ENCODE data around the gene TMEM89.

GRCh38 chr3:48639944-48640606 is 18.5 kb upstream of the TMEM89 start:
- TF ChIP-seq CTCF (IDR thresholded peaks at IDR 0.05; ENCODE audit: insufficient read depth, low read length, poor library complexity, severe bottlenecking) (no peak), EZH2phosphoT487 (conservative IDR thresholded peaks at IDR 0.05; ENCODE audit: low read length) (no peak)
